ENCODE measurements around the gene LPGAT1.

- TF ChIP-seq CTCF (IDR thresholded peaks at IDR 0.05) (no peak), POLR2A (IDR thresholded peaks at IDR 0.05) (no peak)
Observed at GRCh38 chr1:211764701-211765100, 65.9 kb downstream of the LPGAT1 start.
